GM19193 (cell line): ENCODE data around the gene MTCP1.

ENCODE experiments used
- POLR2A ChIP-seq: IDR thresholded peaks from 4 replicates; pipeline ENCODE4 v1.6.1; 2011; ENCODE audit not compliant: insufficient read depth, insufficient read length; ENCODE audit errors: extremely low read depth

The MTCP1 gene, protein sequence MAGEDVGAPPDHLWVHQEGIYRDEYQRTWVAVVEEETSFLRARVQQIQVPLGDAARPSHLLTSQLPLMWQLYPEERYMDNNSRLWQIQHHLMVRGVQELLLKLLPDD

GRCh38 chrX:155070975-155071693 lies at the start of gene MTCP1, which contains the start of the genes BRCC3 and CMC4:
Gene MTCP1, minus strand, starts transcription at chrX:155071136. Its CDS starts 5,126 bp downstream, at chrX:155066010.
Gene BRCC3, plus strand, starts transcription at chrX:155071508. Its CDS starts 20 bp downstream, at chrX:155071528.
Gene CMC4, minus strand, starts transcription at chrX:155071136. Its CDS starts 7,113 bp downstream, at chrX:155064023.
- TF ChIP-seq POLR2A: peak; percentile 71

- TF ChIP-seq POLR2A: no peak
Measured at GRCh38 chrX:155115174-155115819, 44.4 kb upstream of the MTCP1 start.

- no peak for TF ChIP-seq POLR2A
Measured at GRCh38 chrX:155113097-155113496, 42.2 kb upstream of the MTCP1 start.

DNA sequence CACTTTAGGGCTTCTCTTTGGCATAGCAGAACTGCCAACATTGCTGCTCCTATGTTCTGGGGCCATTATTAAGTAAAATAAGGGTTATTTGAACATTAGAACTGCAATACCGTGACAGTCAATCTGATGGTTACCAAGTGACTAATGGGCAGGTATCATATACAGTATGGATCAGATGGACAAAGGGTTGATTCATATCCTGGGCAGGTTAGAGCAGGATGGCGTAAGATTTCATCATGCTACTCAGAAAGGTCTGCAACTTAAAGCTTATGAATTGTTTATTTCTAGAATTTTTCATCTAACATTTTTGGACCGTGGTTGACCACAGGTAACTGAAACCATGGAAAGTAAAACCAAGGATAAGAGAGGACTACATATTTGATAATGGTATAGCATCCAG lies 41.2 kb upstream of the MTCP1 start:
- no peak for TF ChIP-seq POLR2A

GRCh38 chrX:155108427-155108826 lies 37.5 kb upstream of the MTCP1 start:
- no peak for TF ChIP-seq POLR2A

- no peak for TF ChIP-seq POLR2A
Measured at GRCh38 chrX:155105919-155106318, 35.0 kb upstream of the MTCP1 start.

- TF ChIP-seq POLR2A: no peak
Measured at GRCh38 chrX:155094468-155095061, 23.6 kb upstream of the MTCP1 start.

DNA sequence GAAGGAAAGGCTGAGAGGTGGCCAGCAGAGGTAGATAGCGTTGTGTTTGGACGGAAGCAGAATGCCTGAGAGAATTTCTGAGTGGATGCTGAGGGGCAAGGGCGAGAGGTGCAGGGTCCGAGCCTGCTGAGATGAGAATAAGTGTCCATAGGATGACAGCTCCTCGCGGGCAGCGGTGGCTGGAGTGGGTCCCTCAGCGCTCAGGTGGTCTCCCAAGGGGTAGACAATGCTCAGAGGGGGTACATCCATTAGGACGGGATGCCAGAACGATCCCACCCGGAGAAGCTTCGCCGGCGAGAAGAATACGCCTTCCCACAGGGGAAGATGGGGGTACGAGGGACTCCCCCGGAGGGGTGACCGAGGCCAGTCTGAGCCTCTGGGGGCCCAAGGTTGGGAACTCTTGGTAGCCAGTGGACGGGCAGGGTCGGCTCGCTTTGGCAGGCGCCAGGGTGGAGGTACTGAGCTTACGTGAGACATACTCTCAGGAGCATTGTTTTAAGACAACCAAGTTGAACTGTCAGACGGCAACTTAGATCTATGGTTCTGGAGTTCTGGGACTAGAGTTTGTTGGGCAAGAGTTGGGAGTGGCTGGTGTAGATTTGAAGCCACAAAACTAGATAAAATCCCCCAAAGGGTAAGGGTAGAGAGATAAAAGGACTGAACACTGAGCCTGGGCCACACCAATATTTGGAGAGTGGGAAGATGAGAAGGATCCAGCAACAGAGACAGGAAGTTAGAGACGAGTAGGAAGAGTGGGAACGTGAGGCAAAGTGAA lies 16.2 kb upstream of the MTCP1 start:
- no peak for TF ChIP-seq POLR2A

DNA sequence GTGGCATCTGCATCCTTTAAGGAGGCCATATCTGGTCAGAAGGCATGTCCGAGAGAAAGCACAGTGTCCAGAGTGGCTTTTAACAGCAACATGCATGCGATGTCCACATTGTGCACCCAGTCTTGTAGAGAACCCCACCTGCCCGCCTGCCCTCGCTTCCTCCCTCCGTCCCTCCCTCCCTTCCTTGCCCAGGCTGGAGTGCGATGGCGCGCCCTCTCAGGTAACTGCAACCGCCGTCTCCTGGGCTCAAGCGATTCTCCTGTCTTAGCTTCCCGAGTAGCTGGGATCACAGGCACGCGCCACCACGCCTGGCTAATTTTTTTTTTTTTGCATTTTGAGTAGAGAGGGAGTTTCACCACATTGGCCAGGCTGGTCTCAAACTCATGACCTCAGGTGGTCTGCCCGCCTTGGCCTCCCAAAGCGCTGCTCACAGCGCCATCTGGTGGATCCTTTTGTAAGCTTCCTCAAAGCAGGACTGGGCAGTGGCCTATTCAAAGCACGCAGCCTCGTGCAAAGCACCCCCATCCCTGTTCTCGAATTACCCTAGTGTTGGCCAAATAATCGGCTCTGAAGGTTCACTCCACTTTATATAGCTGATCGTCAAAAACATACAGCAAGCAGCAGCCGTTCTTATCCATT lies 15.4 kb upstream of the MTCP1 start:
- TF ChIP-seq POLR2A: no peak

- TF ChIP-seq POLR2A: no peak
Measured at GRCh38 chrX:155071694-155072280, 851 bp upstream of the MTCP1 start.

DNA sequence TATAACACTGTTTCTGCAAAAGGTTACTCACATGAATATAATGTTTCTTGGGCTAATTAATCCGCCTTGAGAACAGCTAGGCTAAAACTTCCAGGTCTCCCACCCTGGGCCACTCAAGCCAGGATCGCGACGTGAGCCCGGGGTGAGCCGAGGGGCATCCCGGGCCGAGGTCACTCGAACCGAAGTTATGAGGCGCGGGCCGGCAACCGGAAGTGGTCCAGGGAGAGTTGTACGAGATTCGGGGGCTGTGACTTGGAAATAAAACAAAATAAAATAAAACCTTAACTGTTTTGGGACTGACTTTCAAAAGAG lies 317 bp downstream of the MTCP1 start:
- TF ChIP-seq POLR2A: no peak

DNA sequence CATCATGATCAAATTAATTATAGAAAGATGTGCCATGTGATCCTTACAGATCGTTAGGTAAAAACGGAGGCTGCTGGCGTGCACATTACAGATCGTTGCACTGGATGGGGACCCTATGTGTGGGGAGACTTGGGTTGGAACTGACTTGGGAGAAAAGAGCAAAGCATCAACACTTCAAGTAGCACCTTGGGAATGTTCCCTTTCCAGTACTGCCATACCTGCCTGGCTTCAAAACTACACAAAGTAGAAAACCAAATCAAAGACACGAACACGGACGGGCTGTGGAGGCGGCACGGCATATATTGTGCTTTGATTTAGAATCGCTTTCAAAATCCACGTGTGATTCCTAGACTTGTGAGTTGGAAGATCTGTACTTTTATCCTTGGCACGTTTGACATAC lies 898 bp downstream of the MTCP1 start:
- no peak for TF ChIP-seq POLR2A

- TF ChIP-seq POLR2A: no peak
Measured at GRCh38 chrX:155069414-155069813, 1.5 kb downstream of the MTCP1 start.

DNA sequence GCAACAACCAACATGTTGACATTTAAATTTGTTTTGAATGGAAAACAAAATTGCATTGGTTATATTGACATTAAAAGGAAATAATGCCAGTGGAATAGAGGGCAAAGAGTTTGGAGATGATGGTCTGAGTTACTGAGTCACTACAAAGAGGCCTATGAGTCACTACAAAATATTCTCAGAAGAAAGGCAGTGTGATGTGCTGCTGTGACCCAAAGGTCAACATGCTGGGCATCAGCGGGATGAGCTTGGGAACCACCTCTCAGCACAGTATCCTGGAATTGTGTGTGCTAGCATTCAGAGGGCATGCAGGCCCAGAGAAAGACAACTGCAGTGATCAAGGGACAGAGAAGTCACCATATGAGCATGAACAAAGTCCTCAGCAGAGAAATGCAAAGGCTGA lies 2.8 kb downstream of the MTCP1 start:
- no peak for TF ChIP-seq POLR2A
